H1 (cell line): ENCODE data around the gene TRIM44. TPM values are rescaled to one million over a fixed set of nuclear protein-coding genes. Genes with fewer than 3 reads are reported as not detected.

Experiments used
- CTCF ChIA-PET: fragments of 300-600 bp; sonication (Branson Sonifier 250); formaldehyde crosslinking; loops from one replicate; lab custom pipeline; 2021; ENCODE audit not compliant: partially characterized antibody; lab: Charles Lee
- POLR2A ChIA-PET: fragments of 300-600 bp; sonication (Branson Sonifier 250); formaldehyde crosslinking; loops from one replicate; lab custom pipeline; 2021; ENCODE audit warnings: inconsistent platforms; ENCODE audit not compliant: partially characterized antibody; lab: Charles Lee
- DNase-seq, 2 experiments: peaks; one replicate each; pipeline versions ENCODE4 v3.0.0 to v3.0.0-alpha.2; 2010 to 2022; ENCODE audit warnings: low spot score in 2 of 2, low read depth in 1 of 2, mixed read lengths in 1 of 2
- FAIRE-seq: peaks from 2 replicates; lab custom pipeline; 2011; peaks lifted over from hg19 to GRCh38; lab: Jason Lieb, UNC
- H2AFZ ChIP-seq: 2 replicates; pipeline ENCODE4 v1.8.1; 2012; ENCODE audit warnings: low read length, inconsistent platforms
- H2AK5ac ChIP-seq: 2 replicates; pipeline ENCODE4 v1.6.1; 2013; ENCODE audit warnings: low read depth, low read length
- H2BK120ac ChIP-seq: replicated peaks from 2 replicates; pipeline ENCODE3; 2013; ENCODE audit warnings: low read depth, low read length, inconsistent platforms
- H2BK12ac ChIP-seq: 2 replicates; pipeline ENCODE4 v1.6.1; 2013; ENCODE audit warnings: low read depth, low read length
- H2BK15ac ChIP-seq: 2 replicates; pipeline ENCODE4 v1.6.1; 2013; ENCODE audit warnings: low read length
- H2BK20ac ChIP-seq: 2 replicates; pipeline ENCODE4 v1.6.1; 2013; ENCODE audit warnings: low read length
- H2BK5ac ChIP-seq: 2 replicates; pipeline ENCODE4 v1.6.1; 2013; ENCODE audit warnings: low read depth, low read length
- H3K14ac ChIP-seq: 2 replicates; pipeline ENCODE4 v1.6.1; 2013; ENCODE audit warnings: inconsistent platforms; ENCODE audit not compliant: insufficient read length
- H3K18ac ChIP-seq: 2 replicates; pipeline ENCODE4 v1.6.1; 2013; ENCODE audit warnings: low read length; ENCODE audit errors: extremely low read depth
- H3K23ac ChIP-seq: 2 replicates; pipeline ENCODE4 v1.6.1; 2013; ENCODE audit warnings: inconsistent platforms; ENCODE audit not compliant: insufficient read length
- H3K23me2 ChIP-seq: 2 replicates; pipeline ENCODE4 v1.6.1; 2013; ENCODE audit warnings: low read depth, low read length
- H3K27ac ChIP-seq: 2 replicates; pipeline ENCODE4 v1.6.1; 2011; ENCODE audit warnings: low read depth, low read length, inconsistent platforms
- H3K27me3 ChIP-seq, 4 experiments: replicated peaks in 1 of 4; 1 replicate in 1 of 4; 2 replicates in 3 of 4; pipeline versions ENCODE4 v1.6.1 to v1.8.1; 2011 to 2013; ENCODE audit warnings: low read length in 3 of 4, mild to moderate bottlenecking in 3 of 4, inconsistent platforms in 2 of 4, mixed read lengths in 2 of 4, moderate library complexity in 1 of 4; ENCODE audit not compliant: control insufficient read depth in 3 of 4, insufficient read depth in 3 of 4; ENCODE audit errors: extremely low read depth in 1 of 4
- H3K36me3 ChIP-seq, 4 experiments: 2 replicates each; pipeline versions ENCODE4 v1.6.1 to v1.8.1; 2011 to 2013; ENCODE audit warnings: mild to moderate bottlenecking in 4 of 4, low read length in 3 of 4, moderate library complexity in 2 of 4, control low read depth in 1 of 4, inconsistent platforms in 1 of 4; ENCODE audit not compliant: insufficient read depth in 4 of 4, control insufficient read depth in 2 of 4
- H3K4ac ChIP-seq: replicated peaks from 2 replicates; pipeline ENCODE3; 2013; ENCODE audit warnings: low read length, low read depth, mixed read lengths, inconsistent platforms; ENCODE audit not compliant: insufficient read length
- H3K4me1 ChIP-seq, 4 experiments: replicated peaks in 1 of 4; 1 replicate in 1 of 4; 2 replicates in 3 of 4; pipeline versions ENCODE4 v1.6.1 to v1.8.1; 2011 to 2013; ENCODE audit warnings: low read length in 3 of 4, inconsistent platforms in 2 of 4, mixed read lengths in 1 of 4; ENCODE audit not compliant: insufficient read depth in 4 of 4, control insufficient read depth in 3 of 4
- H3K4me2 ChIP-seq, 2 experiments: 2 replicates each; pipeline versions ENCODE4 v1.6.1 to v1.8.1; 2011 to 2013; ENCODE audit warnings: low read depth in 2 of 2, low read length in 2 of 2, control low read depth in 1 of 2, inconsistent platforms in 1 of 2, mild to moderate bottlenecking in 1 of 2; ENCODE audit not compliant: insufficient read depth in 1 of 2
- H3K4me3 ChIP-seq, 4 experiments: fragments of 200-600, 300-600 bp in 1 of 4; sonication (generic), shearing (Covaris generic), sonication (Bioruptor Twin) in 1 of 4; 2 replicates each; pipeline versions ENCODE4 v1.5.1 to v1.8.1; 2011 to 2016; ENCODE audit warnings: low read length in 4 of 4, low read depth in 3 of 4, control low read depth in 2 of 4, inconsistent platforms in 2 of 4, mild to moderate bottlenecking in 2 of 4, mixed read lengths in 1 of 4, moderate library complexity in 1 of 4; ENCODE audit not compliant: insufficient read depth in 2 of 4; ENCODE audit errors: extremely low read depth in 1 of 4
- H3K56ac ChIP-seq: replicated peaks from 2 replicates; pipeline ENCODE3; 2013; ENCODE audit warnings: low read depth, mild to moderate bottlenecking, mixed read lengths, low read length, inconsistent platforms; ENCODE audit not compliant: insufficient read length
- H3K79me1 ChIP-seq: 2 replicates; pipeline ENCODE4 v1.6.1; 2013; ENCODE audit warnings: low read depth, low read length, control low read depth
- H3K79me2 ChIP-seq, 2 experiments: 2 replicates each; pipeline versions ENCODE4 v1.6.1 to v1.8.1; 2012 to 2013; ENCODE audit warnings: low read length in 2 of 2, mild to moderate bottlenecking in 2 of 2, inconsistent platforms in 1 of 2; ENCODE audit not compliant: insufficient read depth in 2 of 2, control insufficient read depth in 1 of 2
- H3K9ac ChIP-seq, 4 experiments: replicated peaks in 1 of 4; 1 replicate in 1 of 4; 2 replicates in 3 of 4; pipeline versions ENCODE4 v1.6.1 to v1.8.1; 2011 to 2013; ENCODE audit warnings: low read depth in 3 of 4, low read length in 3 of 4, control low read depth in 2 of 4, mild to moderate bottlenecking in 2 of 4, moderate library complexity in 2 of 4, inconsistent platforms in 1 of 4; ENCODE audit errors: extremely low read depth in 1 of 4
- H3K9me3 ChIP-seq, 2 experiments: 2 replicates each; pipeline versions ENCODE4 v1.6.1 to v1.8.1; 2012 to 2013; ENCODE audit warnings: mild to moderate bottlenecking in 2 of 2, moderate library complexity in 2 of 2, control low read depth in 1 of 2, inconsistent platforms in 1 of 2, low read depth in 1 of 2, low read length in 1 of 2, mixed read lengths in 1 of 2; ENCODE audit not compliant: insufficient read depth in 2 of 2
- H4K20me1 ChIP-seq, 2 experiments: replicated peaks in 1 of 2; 2 replicates each; pipeline versions ENCODE3 to v1.8.1; 2011 to 2013; ENCODE audit warnings: inconsistent platforms in 2 of 2, low read length in 2 of 2, mild to moderate bottlenecking in 1 of 2; ENCODE audit not compliant: insufficient read depth in 2 of 2, control insufficient read depth in 1 of 2
- H4K5ac ChIP-seq: 2 replicates; pipeline ENCODE4 v1.6.1; 2013; ENCODE audit warnings: low read length, low read depth, mixed read lengths, inconsistent platforms; ENCODE audit not compliant: insufficient read length
- H4K8ac ChIP-seq: 2 replicates; pipeline ENCODE4 v1.8.0; 2013; ENCODE audit warnings: mild to moderate bottlenecking, moderate library complexity, low read length, inconsistent platforms; ENCODE audit not compliant: insufficient read depth; ENCODE audit errors: extremely low read depth
- H4K91ac ChIP-seq: replicated peaks from 2 replicates; pipeline ENCODE3; 2013; ENCODE audit warnings: low read length, mixed read lengths, inconsistent platforms; ENCODE audit not compliant: insufficient read length
- ASH2L ChIP-seq: fragments of 200-600, 300-600 bp; sonication (generic); IDR thresholded peaks from one replicate; pipeline ENCODE4 v1.7.1; 2017; ENCODE audit warnings: low read length
- FOSL1 ChIP-seq: IDR thresholded peaks from 2 replicates; pipeline ENCODE4 v1.6.1; 2011; ENCODE audit warnings: mild to moderate bottlenecking, low read depth, low read length, moderate library complexity; ENCODE audit not compliant: insufficient read depth
- JUN ChIP-seq: IDR thresholded peaks from 2 replicates; pipeline ENCODE4 v1.6.1; 2011; ENCODE audit warnings: low read depth, mild to moderate bottlenecking, improper control_type of control experiment, low read length
- MAFK ChIP-seq: IDR thresholded peaks from 2 replicates; pipeline ENCODE4 v1.6.1; 2012; ENCODE audit warnings: low read depth, mild to moderate bottlenecking, improper control_type of control experiment, low read length
- POU5F1 ChIP-seq: IDR thresholded peaks from 2 replicates; pipeline ENCODE4 v1.6.1; 2011; ENCODE audit warnings: low read depth, mild to moderate bottlenecking, low read length, moderate library complexity
- RNF2 ChIP-seq: fragments of 200-900, 300-1000 bp; sonication (generic); IDR thresholded peaks from 2 replicates; pipeline ENCODE4 v1.7.1; 2016; ENCODE audit warnings: borderline replicate concordance, low read depth, mild to moderate bottlenecking, antibody characterized with exemption, low read length; ENCODE audit not compliant: poor library complexity, severe bottlenecking; ENCODE audit errors: missing control alignments
- SIX5 ChIP-seq: IDR thresholded peaks from 2 replicates; pipeline ENCODE4 v1.6.1; 2011; ENCODE audit warnings: mild to moderate bottlenecking, low read depth, low read length
- TAF7 ChIP-seq: optimal IDR thresholded peaks from 2 replicates; pipeline ENCODE3; 2011; ENCODE audit warnings: low read depth, mild to moderate bottlenecking, inconsistent platforms, low read length, moderate library complexity, borderline replicate concordance
- ZNF274 ChIP-seq: IDR thresholded peaks from 2 replicates; pipeline ENCODE4 v1.7.0; 2012; ENCODE audit warnings: low read length, borderline replicate concordance; ENCODE audit errors: extremely low read depth
- WGBS, 2 experiments: shearing (Covaris generic) in 1 of 2; methylation state at CpG; one replicate each; pipeline versions ENCODE4 v1.1.6 to v1.1.7; 2013 to 2015; ENCODE audit warnings: low lambda C conversion rate in 2 of 2, mixed read lengths in 2 of 2, inconsistent platforms in 1 of 2, low coverage in 1 of 2, missing lambda C conversion rate in 1 of 2; ENCODE audit not compliant: insufficient replicate concordance in 2 of 2, insufficient coverage in 1 of 2, insufficient read length in 1 of 2; ENCODE audit errors: extremely low coverage in 1 of 2, missing lambda C conversion rate in 1 of 2; 5-methylcytosine and 5-hydroxymethylcytosine counted together
- polyA plus RNA-seq, 7 experiments: library from polyadenylated mRNA; depleted of rRNA in 3 of 7; stranded (reverse) in 5 of 7; unstranded in 2 of 7; fragments of >200 nt in 5 of 7; fragments of 200-250 nt in 2 of 7; gene quantifications; 1 replicate in 5 of 7; 2 replicates in 1 of 7; 4 replicates in 1 of 7; pipeline versions ENCODE4 v1.2.1 to v1.2.3, GENCODE V29; 2011 to 2013; ENCODE audit warnings: missing spikeins in 2 of 7, mixed read lengths in 2 of 7
- total RNA-seq: library from RNA; stranded (reverse); fragmentation: NEBNext Ultra II Directional; extraction: Animal tissue kit (Norgen Biotek cat#: 25700); gene quantifications from 2 replicates; pipeline ENCODE4 v1.2.1, GENCODE V29; 2021
- TF ChIP-seq, protein P1 (sequence below): IDR thresholded peaks from 2 replicates; pipeline ENCODE4 v1.6.1; 2012; ENCODE audit warnings: inconsistent platforms
- TF ChIP-seq, protein P2 (sequence below), 3 experiments: IDR thresholded peaks; 1 replicate in 2 of 3; 2 replicates in 1 of 3; pipeline versions ENCODE4 v1.5.1 to v1.6.1; 2011; ENCODE audit warnings: low read length in 3 of 3, mild to moderate bottlenecking in 3 of 3, inconsistent platforms in 2 of 3, low read depth in 1 of 3, moderate library complexity in 1 of 3; ENCODE audit not compliant: insufficient read depth in 1 of 3; ENCODE audit errors: control extremely low read depth in 1 of 3

The TRIM44 gene
- total and polyA plus RNA-seq, 2 of the 8 experiments (the other 6 are each of a cell fraction or from before 2014, with no cell fraction given) = 13.9 to 34.4 TPM

DNA sequence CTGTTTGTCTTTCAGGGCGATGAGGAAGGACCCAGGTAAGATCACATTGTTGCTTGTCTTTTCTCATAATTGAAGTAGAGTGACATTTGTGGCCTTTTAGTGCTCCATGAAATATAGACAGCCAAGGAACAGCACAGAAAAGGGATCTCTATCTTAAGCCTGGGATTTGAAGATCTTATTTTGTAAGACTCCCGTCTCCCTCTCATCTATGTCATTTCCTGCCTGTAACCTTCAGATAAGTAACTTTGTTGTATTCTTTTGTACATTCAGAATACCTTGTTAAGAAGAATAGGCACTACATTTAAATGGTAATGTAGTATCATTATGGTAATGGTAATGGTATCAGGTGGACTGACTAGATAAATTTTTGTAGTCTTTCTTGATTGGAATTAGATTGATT, 72.8 kb downstream of the TRIM44 start:
- Histone ChIP-seq H3K4ac (no peak overlapping the region), H2BK15ac (no peak overlapping the region), H3K56ac (no peak overlapping the region), H2BK20ac (no peak overlapping the region), H3K79me1 (no peaks in the 10 kb centered on the region), H3K14ac (no peak overlapping the region), H4K91ac (no peak overlapping the region), H4K5ac (no peak overlapping the region), H2BK5ac (no peak overlapping the region), H3K23ac (no peak overlapping the region), H3K27ac (no peak overlapping the region), H3K18ac (no peak overlapping the region), H3K36me3 (peaks cover 0 to 4% (median under 1%) of the 10 kb centered on the region in 4 experiments; a peak in 2 of 8 replicates), H2AFZ (no peak overlapping the region), H3K4me1 (no peaks in the 10 kb centered on the region; a peak in 1 of 7 replicates), H4K8ac (no peak overlapping the region), H2BK12ac (no peak overlapping the region), H4K20me1 (no peaks in the 10 kb centered on the region), H3K9ac (no peak overlapping the region), H2BK120ac (no peak overlapping the region), H3K27me3 (no peaks in the 10 kb centered on the region), H3K4me2 (no peak overlapping the region), H3K4me3 (no peak overlapping the region), H3K9me3 (peaks cover 5 to 6% of the 10 kb centered on the region in 2 experiments; a peak in 1 of 4 replicates), H3K79me2 (no peaks in the 10 kb centered on the region), H3K23me2 (no peaks in the 10 kb centered on the region), H2AK5ac (no peak overlapping the region)
- ChIA-PET CTCF (interaction anchor here (0.6 kb wide), 1 partner anchor 326 kb away, joined by 3 read pairs; no protein-coding TSS in a partner anchor), POLR2A (no interaction called here)
- DNase-seq (no peak), FAIRE-seq (no peak)
- WGBS, 2 experiments = 91% methylated on average over 2 of the region's 2 CpGs; no CpG with 5 or more reads in 1 of the 2 experiments
- TF ChIP-seq ASH2L = no peak
- TF ChIP-seq TAF7 = no peak
- TF ChIP-seq, protein P1, sequence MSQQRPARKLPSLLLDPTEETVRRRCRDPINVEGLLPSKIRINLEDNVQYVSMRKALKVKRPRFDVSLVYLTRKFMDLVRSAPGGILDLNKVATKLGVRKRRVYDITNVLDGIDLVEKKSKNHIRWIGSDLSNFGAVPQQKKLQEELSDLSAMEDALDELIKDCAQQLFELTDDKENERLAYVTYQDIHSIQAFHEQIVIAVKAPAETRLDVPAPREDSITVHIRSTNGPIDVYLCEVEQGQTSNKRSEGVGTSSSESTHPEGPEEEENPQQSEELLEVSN = no peak
- no peak for TF ChIP-seq MAFK
- no peak for TF ChIP-seq SIX5
- no peak for TF ChIP-seq POU5F1
- TF ChIP-seq FOSL1 = no peak
- TF ChIP-seq JUN = no peak
- TF ChIP-seq, protein P2, sequence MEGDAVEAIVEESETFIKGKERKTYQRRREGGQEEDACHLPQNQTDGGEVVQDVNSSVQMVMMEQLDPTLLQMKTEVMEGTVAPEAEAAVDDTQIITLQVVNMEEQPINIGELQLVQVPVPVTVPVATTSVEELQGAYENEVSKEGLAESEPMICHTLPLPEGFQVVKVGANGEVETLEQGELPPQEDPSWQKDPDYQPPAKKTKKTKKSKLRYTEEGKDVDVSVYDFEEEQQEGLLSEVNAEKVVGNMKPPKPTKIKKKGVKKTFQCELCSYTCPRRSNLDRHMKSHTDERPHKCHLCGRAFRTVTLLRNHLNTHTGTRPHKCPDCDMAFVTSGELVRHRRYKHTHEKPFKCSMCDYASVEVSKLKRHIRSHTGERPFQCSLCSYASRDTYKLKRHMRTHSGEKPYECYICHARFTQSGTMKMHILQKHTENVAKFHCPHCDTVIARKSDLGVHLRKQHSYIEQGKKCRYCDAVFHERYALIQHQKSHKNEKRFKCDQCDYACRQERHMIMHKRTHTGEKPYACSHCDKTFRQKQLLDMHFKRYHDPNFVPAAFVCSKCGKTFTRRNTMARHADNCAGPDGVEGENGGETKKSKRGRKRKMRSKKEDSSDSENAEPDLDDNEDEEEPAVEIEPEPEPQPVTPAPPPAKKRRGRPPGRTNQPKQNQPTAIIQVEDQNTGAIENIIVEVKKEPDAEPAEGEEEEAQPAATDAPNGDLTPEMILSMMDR (IDR thresholded peaks at IDR 0.05; ENCODE audit: control extremely low read depth in 1 of 3, insufficient read depth in 1 of 3, low read depth in 1 of 3, low read length in 3 of 3) = no peak
- no peak for TF ChIP-seq RNF2
- no peak for TF ChIP-seq ZNF274
